Measurements from ENCODE around the gene KCTD10.

KCTD10 gene

GRCh38 chr12:109477185-109477962 lies at the start of gene KCTD10, which contains the start of gene UBE3B:
KCTD10 (minus strand) TSS chr12:109477300; CDS start chr12:109477262, 38 bp downstream.
UBE3B (plus strand) TSS chr12:109477634; CDS start chr12:109483552, 5,918 bp downstream.
- DNase-seq (ENCODE audit: low spot score): peak; percentile 88

- no peak for DNase-seq (ENCODE audit: low spot score)
These were observed 48.1 kb upstream of the KCTD10 start for GRCh38 chr12:109525279-109525585.

- no peak for DNase-seq (ENCODE audit: low spot score)
These were observed 47.6 kb upstream of the KCTD10 start for GRCh38 chr12:109524466-109525278.

- no peak for DNase-seq (ENCODE audit: low spot score)
These were observed 46.4 kb upstream of the KCTD10 start for GRCh38 chr12:109523504-109523903.

- peak; percentile 58 for DNase-seq (ENCODE audit: low spot score)
These were observed 46.0 kb upstream of the KCTD10 start for GRCh38 chr12:109523071-109523470.

GRCh38 chr12:109521831-109522230 lies 44.7 kb upstream of the KCTD10 start:
- DNase-seq (ENCODE audit: low spot score): no peak

GRCh38 chr12:109519787-109520186 lies 42.7 kb upstream of the KCTD10 start:
- DNase-seq (ENCODE audit: low spot score): no peak

- peak; percentile 84 for DNase-seq (ENCODE audit: low spot score)
These were observed 41.9 kb upstream of the KCTD10 start for GRCh38 chr12:109518820-109519665.

- no peak for DNase-seq (ENCODE audit: low spot score)
These were observed 40.5 kb upstream of the KCTD10 start for GRCh38 chr12:109517619-109518018.

- DNase-seq (ENCODE audit: low spot score): no peak
These were observed 36.9 kb upstream of the KCTD10 start for GRCh38 chr12:109513977-109514376.

- DNase-seq (ENCODE audit: low spot score): no peak
These were observed 36.0 kb upstream of the KCTD10 start for GRCh38 chr12:109513051-109513450.

- DNase-seq (ENCODE audit: low spot score): no peak
These were observed 35.5 kb upstream of the KCTD10 start for GRCh38 chr12:109512608-109513007.

- no peak for DNase-seq (ENCODE audit: low spot score)
These were observed 33.1 kb upstream of the KCTD10 start for GRCh38 chr12:109510196-109510595.

- DNase-seq (ENCODE audit: low spot score): no peak
These were observed 27.0 kb upstream of the KCTD10 start for GRCh38 chr12:109504068-109504467.

- peak; percentile 28 for DNase-seq (ENCODE audit: low spot score)
These were observed 26.5 kb upstream of the KCTD10 start for GRCh38 chr12:109503611-109504010.

GRCh38 chr12:109502332-109502731 lies 25.2 kb upstream of the KCTD10 start:
- no peak for DNase-seq (ENCODE audit: low spot score)

GRCh38 chr12:109501299-109501698 lies 24.2 kb upstream of the KCTD10 start:
- DNase-seq (ENCODE audit: low spot score): no peak

- DNase-seq (ENCODE audit: low spot score): no peak
These were observed 23.5 kb upstream of the KCTD10 start for GRCh38 chr12:109500406-109501185.

GRCh38 chr12:109497675-109498074 lies 20.6 kb upstream of the KCTD10 start:
- DNase-seq (ENCODE audit: low spot score): no peak

GRCh38 chr12:109496306-109496705 lies 19.2 kb upstream of the KCTD10 start:
- DNase-seq (ENCODE audit: low spot score): no peak

- no peak for DNase-seq (ENCODE audit: low spot score)
These were observed 17.9 kb upstream of the KCTD10 start for GRCh38 chr12:109495012-109495411.
